HepG2 (cell line): Measurements from ENCODE around the gene TMEM131. TPM values are rescaled to one million over a fixed set of nuclear protein-coding genes. Genes with fewer than 3 reads are reported as not detected.
A peak's percentile ranks its signal among the peaks of the same experiment; 100 is the strongest.

ENCODE experiments used
- ATAC-seq: fragments of 200-7000 bp; cut with Tn5 transposase; 3 replicates; pipeline ENCODE4 v1.9.1; 2020; ENCODE audit warnings: mild to moderate bottlenecking, moderate library complexity
- BruUV-seq: library from RNA; stranded (reverse); fragments of 400-500 nt; replicated peaks from 2 replicates; lab custom pipeline; 2021; lab: Mats Ljungman, UMichigan
- CTCF ChIA-PET: fragments of 300-600 bp; formaldehyde crosslinking; extraction: SDS; loops from one replicate; lab custom pipeline; 2021; ENCODE audit warnings: low total read pairs, inconsistent platforms, low intra/inter-chr PET ratio; lab: Yijun Ruan, JAX
- POLR2A ChIA-PET: fragments of 350-600 bp; sonication (Branson Sonifier 250); formaldehyde crosslinking; loops from one replicate; lab custom pipeline; 2020; ENCODE audit warnings: antibody characterized with exemption, inconsistent platforms; lab: Yijun Ruan, JAX
- DNase-seq: peaks from one replicate; pipeline ENCODE4 v3.0.0-alpha.2; 2015; ENCODE audit warnings: low spot score
- FAIRE-seq: peaks from 3 replicates; lab custom pipeline; 2011; peaks lifted over from hg19 to GRCh38; lab: Jason Lieb, UNC
- H2AFZ ChIP-seq: one replicate; pipeline ENCODE4 v1.6.1; 2011; ENCODE audit warnings: low read length, inconsistent platforms
- H3K27ac ChIP-seq: fragments of 300-600 bp; 3 replicates; pipeline ENCODE4 v1.8.0; 2011; ENCODE audit warnings: mixed run types, mild to moderate bottlenecking, mixed read lengths, low read length, inconsistent platforms; ENCODE audit not compliant: insufficient read depth; ENCODE audit errors: extremely low read length
- H3K27me3 ChIP-seq, 2 experiments: fragments of 200-600 bp in 1 of 2; 2 replicates in 1 of 2; 3 replicates in 1 of 2; pipeline versions ENCODE4 v1.6.0 to v1.8.0; 2011; ENCODE audit warnings: low read length in 2 of 2, mild to moderate bottlenecking in 2 of 2, moderate library complexity in 2 of 2, inconsistent platforms in 1 of 2; ENCODE audit not compliant: insufficient read depth in 2 of 2, control insufficient read depth in 1 of 2
- H3K36me3 ChIP-seq, 2 experiments: fragments of 200-600 bp in 1 of 2; replicated peaks in 1 of 2; 2 replicates in 1 of 2; 3 replicates in 1 of 2; pipeline versions ENCODE4 v1.5.1 to v1.8.0; 2011; ENCODE audit warnings: low read length in 2 of 2, inconsistent platforms in 1 of 2; ENCODE audit not compliant: insufficient read depth in 2 of 2, control insufficient read depth in 1 of 2
- H3K4me1 ChIP-seq: 2 replicates; pipeline ENCODE4 v1.5.1; 2012; ENCODE audit warnings: low read length, inconsistent platforms; ENCODE audit not compliant: insufficient read depth
- H3K4me2 ChIP-seq: 2 replicates; pipeline ENCODE4 v1.6.0; 2011; ENCODE audit warnings: low read depth, low read length, inconsistent platforms
- H3K4me3 ChIP-seq, 3 experiments: fragments of 200-600 bp in 1 of 3; sonication (generic), shearing (Covaris generic) in 1 of 3; replicated peaks in 1 of 3; 2 replicates each; pipeline ENCODE4 v1.5.1; 2011 to 2016; ENCODE audit warnings: low read length in 3 of 3, inconsistent platforms in 2 of 3, low read depth in 2 of 3, mild to moderate bottlenecking in 2 of 3, control low read depth in 1 of 3, mixed read lengths in 1 of 3; ENCODE audit not compliant: insufficient read depth in 1 of 3
- H3K79me2 ChIP-seq: one replicate; pipeline ENCODE4 v1.6.1; 2011; ENCODE audit warnings: low read length, inconsistent platforms; ENCODE audit not compliant: insufficient read depth
- H3K9ac ChIP-seq: 2 replicates; pipeline ENCODE4 v1.6.0; 2011; ENCODE audit warnings: mild to moderate bottlenecking, low read depth, low read length, inconsistent platforms; ENCODE audit not compliant: insufficient read depth
- H3K9me3 ChIP-seq: 2 replicates; pipeline ENCODE4 v1.5.1; 2012; ENCODE audit warnings: mild to moderate bottlenecking, low read length
- H4K20me1 ChIP-seq: 2 replicates; pipeline ENCODE4 v1.6.0; 2011; ENCODE audit warnings: inconsistent platforms, mild to moderate bottlenecking, low read length, moderate library complexity; ENCODE audit not compliant: insufficient read depth
- FOSL2 ChIP-seq: sonication (generic); formaldehyde crosslinking; IDR thresholded peaks from 2 replicates; pipeline ENCODE4 v1.4.0; 2020; ENCODE audit warnings: missing genetic modification reagents
- MLX ChIP-seq: IDR thresholded peaks from 2 replicates; pipeline ENCODE4 v1.6.1; 2016
- NCOA1 ChIP-seq: sonication (generic); formaldehyde crosslinking; IDR thresholded peaks from 2 replicates; pipeline ENCODE4 v1.9.0; 2021; ENCODE audit warnings: missing genetic modification reagents
- NR2F6 ChIP-seq, 2 experiments: IDR thresholded peaks; 2 replicates each; pipeline ENCODE4 v1.6.1; 2016; ENCODE audit warnings: antibody characterized with exemption in 1 of 2, mild to moderate bottlenecking in 1 of 2
- SPEN ChIP-seq: sonication (generic); formaldehyde crosslinking; IDR thresholded peaks from 2 replicates; pipeline ENCODE4 v1.5.1; 2020; ENCODE audit warnings: low read depth, mild to moderate bottlenecking, missing genetic modification reagents
- U2AF2 ChIP-seq: fragments of 200-400 bp; formaldehyde crosslinking; IDR thresholded peaks from 2 replicates; pipeline ENCODE4 v1.6.1; 2017; ENCODE audit warnings: low read depth, mild to moderate bottlenecking, low read length
- ZBTB40 ChIP-seq, 2 experiments: fragments of 450-650 bp in 1 of 2; sonication (generic) in 1 of 2; formaldehyde crosslinking in 1 of 2; IDR thresholded peaks; 2 replicates each; pipeline versions ENCODE4 v1.6.1 to v1.8.0; 2016 to 2022; ENCODE audit warnings: antibody characterized with exemption in 1 of 2, mild to moderate bottlenecking in 1 of 2, missing genetic modification reagents in 1 of 2
- ZNF646 ChIP-seq: sonication (generic); formaldehyde crosslinking; IDR thresholded peaks from 2 replicates; pipeline ENCODE4 v1.9.0; 2021; ENCODE audit warnings: mild to moderate bottlenecking, missing genetic modification reagents
- in situ Hi-C: cut with HindIII; loops from 2 replicates; pipeline ENCODE4 v1.10.0; 2017; ENCODE audit warnings: low pct_unique_long_range_greater_than_20kb; ENCODE audit not compliant: extremely low pct_ligation_motif_present
- intact Hi-C: fragments of 100-400 bp; cut with micrococcal nuclease; formaldehyde crosslinking; loops from one replicate; pipeline ENCODE4 v1.10.0; 2022; ENCODE audit not compliant: unreplicated experiment
- polyA plus RNA-seq, 8 experiments: library from polyadenylated mRNA; depleted of rRNA in 3 of 8; stranded (reverse) in 7 of 8; unstranded in 1 of 8; fragments of >200 nt; fragmentation: Illumina TruSeq in 4 of 8; extraction: Trizol in 4 of 8; gene quantifications; 2 replicates each; pipeline versions ENCODE4 v1.2.1 to v1.2.3, GENCODE V29; 2011 to 2016; ENCODE audit warnings: low read depth in 4 of 8, missing spikeins in 1 of 8, mixed read lengths in 1 of 8; ENCODE audit not compliant: insufficient read depth in 1 of 8
- total RNA-seq, 5 experiments: library from RNA; depleted of rRNA; stranded (reverse); fragments of >200 nt; fragmentation: Illumina TruSeq; extraction: Trizol; gene quantifications; 2 replicates each; pipeline ENCODE4 v1.2.3, GENCODE V29; 2016; ENCODE audit warnings: low read depth in 1 of 5

TMEM131 gene
- total and polyA plus RNA-seq, 2 of the 13 experiments (the other 11 are each of a cell fraction or from before 2014, with no cell fraction given), result 17.9 to 19.5 TPM

GRCh38 chr2:98025481-98026037 lies 29.8 kb upstream of the TMEM131 start:
- in situ Hi-C loops (no loop called here), intact Hi-C loops (no loop called here)
- CTCF ChIA-PET, result no interaction called here
- Histone ChIP-seq H3K4me3 (no peak overlapping the region), H3K27ac (no peak overlapping the region), H3K4me1 (no peaks in the 10 kb centered on the region), H3K9ac (no peak overlapping the region), H3K79me2 (no peaks in the 10 kb centered on the region), H3K4me2 (no peak overlapping the region), H2AFZ (no peak overlapping the region), H3K36me3 (no peaks in the 10 kb centered on the region), H3K9me3 (no peaks in the 10 kb centered on the region), H4K20me1 (no peaks in the 10 kb centered on the region), H3K27me3 (no peaks in the 10 kb centered on the region)
- no peak for DNase-seq
- POLR2A ChIA-PET, result no interaction called here
- peak; percentile 70 for FAIRE-seq
- no TSS peak for BruUV-seq
- no peak for ATAC-seq
- TF ChIP-seq NCOA1 (CRISPR knock-in tag) (no peak), U2AF2 (no peak), FOSL2 (CRISPR knock-in tag) (no peak), SPEN (CRISPR knock-in tag) (no peak), MLX (CRISPR knock-in tag) (no peak), NR2F6 (IDR thresholded peaks at IDR 0.05) (no peak), NR2F6 (CRISPR knock-in tag; IDR thresholded peaks at IDR 0.05) (no peak), ZBTB40 (IDR thresholded peaks at IDR 0.05) (no peak), ZBTB40 (CRISPR knock-in tag; IDR thresholded peaks at IDR 0.05) (no peak), ZNF646 (no peak)
